Measurements from ENCODE around the gene TMEM201. TPM values are rescaled to one million over a fixed set of nuclear protein-coding genes. Genes with fewer than 3 reads are reported as not detected.

The TMEM201 gene
- total and polyA plus RNA-seq, 4 donors: 1.5 to 3.5 (median 2.9) TPM

- Histone ChIP-seq H3K9me3 (ENCODE audit: control insufficient read depth in 4 of 4, low read length in 3 of 4) (no peaks in the 10 kb centered on the region), H3K4me1 (ENCODE audit: control insufficient read depth in 4 of 4, insufficient read depth in 4 of 4, low read length in 3 of 4) (no peaks in the 10 kb centered on the region), H3K9ac (ENCODE audit: low read depth in 1 of 2, low read length in 2 of 2) (no peak overlapping the region), H3K27ac (ENCODE audit: low read depth in 1 of 2, low read length in 2 of 2) (no peak overlapping the region), H3K27me3 (ENCODE audit: control insufficient read depth in 4 of 4, insufficient read depth in 4 of 4, low read length in 3 of 4) (no peaks in the 10 kb centered on the region), H3K36me3 (ENCODE audit: control insufficient read depth in 4 of 4, insufficient read depth in 3 of 4, low read depth in 1 of 4, low read length in 3 of 4) (peaks cover 0 to 10% (median 2%) of the 10 kb centered on the region in 4 donors), H3K4me3 (ENCODE audit: low read depth in 1 of 3, low read length in 3 of 3) (no peak overlapping the region)
- TF ChIP-seq ZBTB33 (IDR thresholded peaks at IDR 0.05): no peak
- TF ChIP-seq YY1 (IDR thresholded peaks at IDR 0.05): no peak
- no peak for TF ChIP-seq SP1 (IDR thresholded peaks at IDR 0.05)
- no peak for TF ChIP-seq HNF4A (conservative IDR thresholded peaks at IDR 0.05)
- no peak for TF ChIP-seq FOXA2 (IDR thresholded peaks at IDR 0.05)
- TF ChIP-seq NR2F2 (IDR thresholded peaks at IDR 0.05): no peak
- TF ChIP-seq HNF4G (IDR thresholded peaks at IDR 0.05): no peak
- TF ChIP-seq REST (IDR thresholded peaks at IDR 0.05): no peak
- TF ChIP-seq CTCF (IDR thresholded peaks at IDR 0.05; ENCODE audit: low read depth, low read length, missing input control): no peak
- TF ChIP-seq GABPA (IDR thresholded peaks at IDR 0.05 in 1 of 2, conservative IDR thresholded peaks at IDR 0.05 in 1 of 2): no peak
- no peak for TF ChIP-seq RXRA (IDR thresholded peaks at IDR 0.05)
- TF ChIP-seq MAX (IDR thresholded peaks at IDR 0.05): no peak
- no peak for TF ChIP-seq RAD21 (IDR thresholded peaks at IDR 0.05)
- TF ChIP-seq ATF3 (IDR thresholded peaks at IDR 0.05): no peak
- no peak for TF ChIP-seq JUND (IDR thresholded peaks at IDR 0.05)
- no peak for TF ChIP-seq EGR1 (IDR thresholded peaks at IDR 0.05; ENCODE audit: low read depth in 2 of 2)
- no peak for TF ChIP-seq TAF1 (conservative IDR thresholded peaks at IDR 0.05)
- no peak for TF ChIP-seq FOXA1 (IDR thresholded peaks at IDR 0.05)
- no peak for DNase-seq (ENCODE audit: low spot score)
- 95% methylated on average over 20 of the region's 20 CpGs for WGBS
Measured at GRCh38 chr1:9612871-9613624, 24.3 kb downstream of the TMEM201 start.
